ENCODE data around the gene GSX1.

GSX1 gene

DNA sequence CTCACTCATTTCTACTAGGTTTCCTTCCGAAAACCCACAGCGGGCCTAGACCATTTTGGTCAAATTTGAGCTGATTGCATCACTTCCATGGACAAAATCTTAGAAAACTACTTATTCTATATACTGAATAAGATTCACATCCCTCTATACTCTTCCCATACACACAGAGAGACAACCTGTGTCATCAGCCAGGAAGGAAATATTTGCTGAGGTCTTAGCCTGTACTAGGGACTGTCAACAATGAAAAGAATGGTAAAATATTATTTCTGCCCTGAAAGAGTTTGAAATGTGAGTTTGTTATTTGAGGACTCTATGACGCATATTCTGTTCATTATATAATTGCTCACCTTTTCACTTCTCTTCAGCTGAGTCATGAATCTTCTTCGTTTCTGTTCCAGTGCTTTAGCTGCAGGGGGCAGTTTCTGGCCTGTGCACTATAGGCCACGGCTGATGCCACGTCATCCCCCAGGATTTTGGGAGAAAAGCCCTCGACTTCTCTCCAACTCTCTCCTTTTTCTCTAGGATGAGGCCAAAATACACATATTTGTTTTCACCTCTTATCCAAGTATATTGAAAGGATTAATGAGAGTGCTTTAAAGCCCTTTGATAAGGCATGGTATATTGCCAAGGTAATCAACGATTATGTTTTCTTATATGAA is 47.7 kb downstream of the GSX1 start:
- H3K9me3 Mint-ChIP-seq, result no peaks in the 10 kb centered on the region
- peaks cover 58% of the 10 kb centered on the region for H3K27me3 Mint-ChIP-seq
- H3K36me3 Mint-ChIP-seq (ENCODE audit: low read depth), result no peaks in the 10 kb centered on the region
- H3K4me3 Mint-ChIP-seq, result no peak overlapping the region
- no peak overlapping the region for H3K27ac Mint-ChIP-seq
- no peaks in the 10 kb centered on the region for H3K4me1 Mint-ChIP-seq (ENCODE audit: low read depth)

DNA sequence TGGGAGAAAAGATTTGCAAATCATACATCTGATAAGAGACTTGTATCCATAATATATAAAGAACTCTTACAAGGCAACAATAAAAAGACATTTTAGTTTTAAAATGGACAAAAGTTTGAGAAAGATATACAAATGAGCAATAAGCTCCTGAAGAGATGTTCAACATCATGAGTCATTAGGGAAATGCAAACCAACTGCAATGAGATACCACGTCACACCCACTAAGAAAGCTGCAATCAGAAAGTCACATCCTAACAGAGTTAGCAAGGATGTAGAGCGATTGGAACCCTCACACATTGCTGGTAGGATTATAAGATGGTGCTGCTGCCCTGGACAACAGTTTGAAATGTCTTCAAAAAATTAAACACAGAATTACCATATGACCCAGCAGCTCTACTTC is 50.3 kb downstream of the GSX1 start:
- H3K27ac Mint-ChIP-seq, result no peak overlapping the region
- H3K36me3 Mint-ChIP-seq (ENCODE audit: low read depth), result no peaks in the 10 kb centered on the region
- H3K9me3 Mint-ChIP-seq, result no peaks in the 10 kb centered on the region
- peaks cover 71% of the 10 kb centered on the region for H3K27me3 Mint-ChIP-seq
- no peaks in the 10 kb centered on the region for H3K4me1 Mint-ChIP-seq (ENCODE audit: low read depth)
- no peak overlapping the region for H3K4me3 Mint-ChIP-seq

Data from stimulated activated naive CD8-positive, alpha-beta T cell treated with anti-CD3 and anti-CD28 coated beads, Interleukin-15, Interleukin-2, amounts not matched to agents 100 ng/mL and 50 ng/mL, for 24 hours (primary cell).